NCI-H2227 (cell line): Measurements from ENCODE around the gene CYP1A1.

Source experiments
- DNase-seq: peaks from one replicate; lab custom pipeline; 2025; ENCODE audit not compliant: unreplicated experiment; lab: John Stamatoyannopoulos, UW

Gene CYP1A1, protein sequence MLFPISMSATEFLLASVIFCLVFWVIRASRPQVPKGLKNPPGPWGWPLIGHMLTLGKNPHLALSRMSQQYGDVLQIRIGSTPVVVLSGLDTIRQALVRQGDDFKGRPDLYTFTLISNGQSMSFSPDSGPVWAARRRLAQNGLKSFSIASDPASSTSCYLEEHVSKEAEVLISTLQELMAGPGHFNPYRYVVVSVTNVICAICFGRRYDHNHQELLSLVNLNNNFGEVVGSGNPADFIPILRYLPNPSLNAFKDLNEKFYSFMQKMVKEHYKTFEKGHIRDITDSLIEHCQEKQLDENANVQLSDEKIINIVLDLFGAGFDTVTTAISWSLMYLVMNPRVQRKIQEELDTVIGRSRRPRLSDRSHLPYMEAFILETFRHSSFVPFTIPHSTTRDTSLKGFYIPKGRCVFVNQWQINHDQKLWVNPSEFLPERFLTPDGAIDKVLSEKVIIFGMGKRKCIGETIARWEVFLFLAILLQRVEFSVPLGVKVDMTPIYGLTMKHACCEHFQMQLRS

DNA sequence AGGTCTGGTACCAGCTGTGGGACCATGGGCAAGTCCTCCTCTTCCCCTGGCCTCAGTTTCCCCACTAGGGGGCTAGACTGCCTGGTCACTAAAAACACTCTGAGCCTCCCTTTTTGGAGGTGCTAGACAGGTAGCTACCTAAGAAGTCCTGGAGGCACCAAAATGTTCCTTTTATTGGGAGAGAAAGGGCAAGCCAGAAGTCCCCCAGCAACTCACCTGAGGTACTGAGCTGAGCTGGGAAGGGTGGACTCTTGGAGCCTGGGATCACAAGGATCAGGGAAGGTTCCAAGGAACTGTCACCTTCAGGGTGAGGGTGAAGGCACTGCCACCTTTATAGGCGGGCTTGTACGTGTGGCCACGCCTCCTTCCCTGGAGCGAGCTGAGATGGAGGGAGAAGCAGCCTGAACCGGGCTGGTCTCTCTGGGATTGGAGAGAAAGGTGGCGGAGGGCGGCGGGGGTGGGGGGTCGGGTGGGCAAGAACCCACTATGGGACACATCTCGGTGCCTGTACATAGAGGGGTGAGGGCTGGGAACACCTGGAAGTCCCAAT is at the start of gene CYP1A1:
Gene CYP1A1 (minus strand): TSS at position 304 of the 550 bp plus-strand sequence. CDS start 2,431 bp downstream, outside the sequence.
- peak; percentile 5 for DNase-seq

DNA sequence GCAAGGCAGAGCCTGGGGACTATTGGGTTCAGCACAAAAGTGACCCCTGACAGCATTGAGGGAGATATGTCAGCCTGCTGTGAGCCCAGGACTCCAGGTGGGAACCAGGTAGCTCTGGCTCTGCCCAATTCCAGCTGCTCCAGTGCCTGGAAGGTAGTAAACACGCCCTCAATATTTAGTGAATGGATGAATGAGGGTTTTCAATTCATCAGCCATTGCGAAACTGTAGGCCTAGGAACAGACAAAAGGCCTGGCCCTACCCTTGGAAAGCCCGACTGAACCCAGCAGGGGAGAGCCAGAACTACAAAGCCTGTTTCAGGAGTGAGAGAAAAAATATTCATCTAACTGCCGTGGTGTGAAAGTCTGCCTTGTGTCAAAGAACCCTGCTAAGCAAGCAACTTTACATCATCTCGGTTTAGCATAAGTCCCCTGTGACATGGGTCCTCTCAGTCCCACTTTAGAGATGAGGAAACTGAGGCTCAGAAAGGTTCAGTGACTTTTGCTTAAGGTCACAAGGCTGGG is 48.5 kb upstream of the CYP1A1 start:
- no peak for DNase-seq

DNA sequence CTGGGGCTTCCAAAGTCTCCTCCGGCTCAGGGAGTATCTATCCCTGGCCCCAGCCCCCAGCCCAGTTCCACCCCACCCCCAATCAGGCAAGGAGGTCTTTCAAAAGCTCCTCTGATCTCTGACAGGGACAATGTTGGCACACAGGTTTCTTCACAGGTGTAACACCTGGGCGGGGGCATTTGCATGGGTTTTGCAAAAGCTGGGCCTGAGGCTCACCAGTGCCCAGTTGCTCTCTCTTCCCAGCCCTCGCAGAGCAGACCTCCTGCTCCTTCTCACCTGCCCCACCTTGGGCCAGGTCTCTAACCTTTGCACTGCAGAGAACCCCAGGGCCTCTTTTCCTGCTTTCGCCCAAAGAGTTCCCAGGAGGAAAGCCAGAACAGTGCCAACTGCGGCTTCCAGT is 48.0 kb upstream of the CYP1A1 start:
- DNase-seq = no peak

DNA sequence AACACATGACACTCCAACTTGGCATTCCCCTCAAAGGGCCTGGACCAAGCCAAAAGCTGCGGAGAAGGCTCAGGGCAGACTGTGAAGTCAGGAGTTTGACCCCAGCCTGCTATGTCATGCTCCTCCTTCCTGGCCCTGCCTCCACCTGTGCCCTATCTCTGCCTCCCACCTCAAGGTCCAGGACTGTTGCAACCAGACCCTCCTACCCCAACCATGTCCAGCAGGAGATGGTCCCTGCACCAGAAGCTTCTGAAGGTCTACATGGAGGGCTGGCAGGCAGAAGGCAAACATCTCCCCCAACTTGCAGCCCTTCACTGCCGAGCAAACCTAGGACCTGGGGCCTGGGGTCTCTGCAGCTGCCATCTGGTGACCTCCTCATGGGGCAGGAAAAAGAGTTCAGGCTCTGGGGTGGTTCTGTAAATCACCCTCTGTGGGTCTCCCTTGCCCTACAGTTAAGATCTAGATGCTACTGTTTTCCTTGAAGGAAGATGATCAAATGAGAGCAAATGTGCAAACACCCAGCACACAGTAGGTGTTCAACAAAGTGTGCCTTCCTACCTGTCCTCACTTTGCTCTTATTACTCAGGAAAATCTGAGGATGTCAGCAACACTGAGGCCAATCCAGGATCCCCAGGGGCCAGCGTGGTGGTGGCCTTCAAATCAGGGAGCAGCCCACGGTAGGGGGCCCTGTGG is 45.0 kb upstream of the CYP1A1 start:
- no peak for DNase-seq

DNA sequence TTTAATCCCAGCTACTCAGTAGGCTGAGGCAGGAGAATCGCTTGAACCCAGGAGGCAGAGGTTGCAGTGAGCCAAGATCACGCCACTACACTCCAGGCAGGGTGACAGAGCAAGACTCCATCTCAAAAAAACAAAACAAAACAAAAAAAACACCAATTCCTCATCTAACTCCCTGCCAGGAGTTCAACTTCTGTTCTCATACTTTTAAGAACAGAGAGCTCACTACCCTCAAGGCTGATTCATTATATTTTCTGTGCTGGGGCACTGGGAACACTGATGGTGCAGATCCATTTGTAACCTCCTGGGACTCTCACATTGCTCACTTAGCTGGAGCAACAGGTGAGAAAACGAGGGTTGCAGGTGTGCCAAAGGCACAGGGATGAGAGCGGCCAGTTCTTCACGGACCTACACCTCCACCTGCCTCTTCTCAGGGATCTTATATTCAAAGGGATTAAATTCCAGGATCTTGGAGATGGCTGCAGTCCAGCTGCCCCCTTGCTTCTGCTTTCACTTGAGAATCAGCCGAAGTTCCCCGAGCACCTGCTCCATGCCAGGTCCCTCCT is 44.2 kb upstream of the CYP1A1 start:
- no peak for DNase-seq

DNA sequence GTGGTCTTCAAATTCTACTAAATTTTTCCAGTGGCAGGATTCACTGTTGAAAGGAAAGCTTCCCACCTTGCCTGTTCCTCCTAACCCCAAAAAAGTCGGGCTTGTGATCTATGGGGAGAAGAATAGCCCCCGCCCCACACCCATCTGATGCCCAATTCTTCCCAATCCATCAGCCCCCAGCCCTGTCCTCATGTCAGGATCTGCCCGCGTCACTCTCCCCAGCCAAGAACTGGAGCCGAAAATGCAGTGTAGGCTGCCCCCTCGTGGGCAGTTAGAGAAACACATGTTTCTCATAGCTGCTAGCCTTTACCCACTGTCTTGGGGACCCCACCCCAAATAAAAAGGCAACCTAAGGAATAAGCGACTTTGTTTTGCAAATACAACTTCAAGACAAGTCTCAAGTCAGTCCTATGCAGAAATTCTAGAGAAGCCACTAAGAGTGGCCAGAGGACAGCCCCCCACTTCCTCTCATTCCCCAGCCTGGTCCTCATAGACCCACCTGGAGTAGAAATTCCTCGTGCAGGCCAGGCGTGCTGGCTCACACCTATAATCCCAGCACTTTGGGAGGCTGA is 43.5 kb upstream of the CYP1A1 start:
- DNase-seq = peak; percentile 59

DNA sequence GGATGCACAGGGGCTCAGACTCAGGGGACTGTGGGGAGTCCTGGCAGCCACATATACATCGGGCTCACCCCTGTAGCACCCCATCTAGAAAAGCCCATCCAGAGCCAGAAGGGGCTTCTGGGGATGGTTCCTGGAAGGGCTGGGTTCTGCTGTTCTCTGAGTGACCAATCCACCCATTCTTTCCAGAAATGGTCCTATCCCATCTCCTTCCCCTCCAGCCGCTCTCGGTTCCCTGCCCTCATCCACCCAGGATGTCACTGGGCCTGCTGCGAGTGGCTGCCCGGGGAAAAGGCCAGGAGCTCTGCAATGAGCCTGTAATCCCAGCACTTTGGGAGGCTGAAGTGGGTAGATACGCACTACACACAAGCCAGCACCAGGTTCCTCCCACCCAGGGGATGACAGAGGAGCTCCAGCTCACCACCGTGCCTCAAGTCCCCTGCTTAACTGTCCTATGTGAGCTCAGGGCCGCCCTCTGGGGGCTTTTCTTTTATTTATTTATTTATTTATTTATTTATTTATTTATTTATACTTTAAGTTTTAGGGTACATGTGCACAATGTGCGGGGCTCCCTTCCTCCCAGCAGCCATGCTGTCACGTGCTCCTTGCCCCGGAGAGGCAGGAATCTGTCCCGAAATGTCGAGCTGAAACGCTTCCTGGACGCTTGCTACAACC is 42.9 kb upstream of the CYP1A1 start:
- no peak for DNase-seq

DNA sequence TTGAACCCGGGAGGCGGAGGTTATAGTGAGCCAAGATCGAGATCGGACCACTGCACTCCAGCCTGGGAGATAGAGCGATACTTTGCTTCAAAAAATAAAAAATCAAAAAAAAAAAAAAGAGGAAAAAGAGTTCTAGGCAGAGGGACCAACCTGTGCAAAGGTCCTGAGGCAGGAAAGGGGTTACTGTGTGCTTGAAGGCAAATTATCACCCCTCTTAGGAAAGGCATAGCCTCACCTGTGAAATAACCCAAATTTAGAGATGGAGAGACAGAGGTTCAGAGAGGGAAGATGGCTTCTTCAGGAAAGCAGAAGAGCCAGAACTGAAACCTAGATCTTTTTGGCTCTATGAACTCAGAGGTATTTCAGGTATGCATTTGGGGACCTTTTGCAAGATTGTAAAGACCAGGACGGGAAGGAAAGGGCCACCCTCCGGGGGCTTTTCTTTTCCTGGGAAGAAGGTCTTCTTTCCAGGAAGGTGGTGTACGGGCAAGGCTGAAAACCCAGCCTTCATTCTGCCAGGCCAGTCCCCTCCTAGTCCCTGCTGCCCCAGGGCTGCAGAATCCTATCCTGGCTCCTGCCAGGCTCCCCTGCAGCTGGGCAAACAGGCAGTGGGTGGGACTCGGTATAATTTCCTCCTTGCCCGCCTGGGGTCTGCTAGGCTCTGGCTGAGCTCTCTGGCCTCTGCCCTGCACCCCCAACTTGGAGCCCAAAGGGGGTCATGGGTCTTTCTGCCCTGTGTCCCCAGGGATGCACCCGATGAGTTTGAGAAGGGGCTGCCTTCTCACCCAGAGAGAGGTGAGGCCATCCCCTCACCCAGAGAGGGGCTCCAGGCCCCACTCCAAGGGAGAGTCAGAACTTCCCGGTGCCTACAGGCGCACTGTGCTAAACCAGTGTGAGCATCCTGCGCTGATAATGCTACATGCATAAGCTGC is 42.1 kb upstream of the CYP1A1 start:
- DNase-seq = no peak

DNA sequence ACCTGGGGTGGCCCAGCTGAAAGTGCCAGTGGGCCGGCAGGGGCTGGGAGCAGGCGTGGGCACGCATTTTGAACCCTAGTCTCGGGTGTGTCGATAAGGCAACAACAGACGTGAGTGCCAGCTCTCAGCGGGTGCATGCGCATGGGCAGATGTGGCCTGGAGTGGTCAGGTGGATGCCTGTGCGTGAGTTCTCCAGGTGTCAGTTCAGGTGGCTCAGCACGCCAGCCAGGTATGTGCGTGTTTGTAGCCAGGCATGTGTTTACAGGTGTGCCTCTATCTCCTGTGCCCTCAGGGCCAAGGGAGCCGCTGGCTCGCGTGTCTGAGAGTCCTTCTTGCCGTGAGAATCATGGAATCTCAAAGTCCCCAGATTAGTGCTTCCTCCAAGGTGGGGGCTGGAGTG is 38.1 kb upstream of the CYP1A1 start:
- DNase-seq = no peak

DNA sequence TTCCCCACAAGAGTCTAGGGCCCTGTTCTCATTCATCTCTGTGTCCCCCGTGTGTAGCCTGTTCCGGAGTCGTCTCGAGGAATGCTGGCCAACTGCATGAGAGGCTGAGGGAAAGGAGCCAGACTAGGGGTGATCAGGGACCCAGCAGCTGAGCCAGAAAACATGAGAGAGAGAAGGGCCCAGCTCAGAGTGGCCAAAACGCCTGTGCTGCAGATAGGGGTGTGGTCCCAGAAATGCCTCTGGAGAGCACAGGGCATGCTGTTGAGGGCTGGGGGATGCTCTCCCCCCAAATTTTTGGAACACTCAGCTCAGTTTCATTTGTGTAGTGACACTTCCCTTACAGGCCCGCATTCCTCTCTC is 37.4 kb upstream of the CYP1A1 start:
- DNase-seq = no peak

DNA sequence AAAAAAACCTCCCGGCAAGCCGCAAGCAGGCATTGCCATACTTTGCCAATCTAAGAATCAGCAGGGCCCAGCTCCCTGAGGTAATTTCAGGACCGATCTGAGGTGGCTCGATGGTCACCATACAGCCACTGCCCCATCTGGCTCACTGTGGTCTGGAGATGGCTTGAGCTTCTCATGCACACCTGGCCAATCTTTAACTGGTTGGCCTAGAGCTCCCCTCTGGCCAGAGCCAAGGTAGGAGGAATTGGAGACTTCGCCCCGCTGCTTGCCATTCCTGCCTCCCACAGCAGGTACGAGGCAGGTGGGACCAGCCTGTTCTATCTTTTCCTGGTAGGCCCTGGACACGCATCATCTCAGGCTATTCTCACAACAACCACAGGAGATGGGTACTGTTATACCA is 33.4 kb upstream of the CYP1A1 start:
- no peak for DNase-seq

DNA sequence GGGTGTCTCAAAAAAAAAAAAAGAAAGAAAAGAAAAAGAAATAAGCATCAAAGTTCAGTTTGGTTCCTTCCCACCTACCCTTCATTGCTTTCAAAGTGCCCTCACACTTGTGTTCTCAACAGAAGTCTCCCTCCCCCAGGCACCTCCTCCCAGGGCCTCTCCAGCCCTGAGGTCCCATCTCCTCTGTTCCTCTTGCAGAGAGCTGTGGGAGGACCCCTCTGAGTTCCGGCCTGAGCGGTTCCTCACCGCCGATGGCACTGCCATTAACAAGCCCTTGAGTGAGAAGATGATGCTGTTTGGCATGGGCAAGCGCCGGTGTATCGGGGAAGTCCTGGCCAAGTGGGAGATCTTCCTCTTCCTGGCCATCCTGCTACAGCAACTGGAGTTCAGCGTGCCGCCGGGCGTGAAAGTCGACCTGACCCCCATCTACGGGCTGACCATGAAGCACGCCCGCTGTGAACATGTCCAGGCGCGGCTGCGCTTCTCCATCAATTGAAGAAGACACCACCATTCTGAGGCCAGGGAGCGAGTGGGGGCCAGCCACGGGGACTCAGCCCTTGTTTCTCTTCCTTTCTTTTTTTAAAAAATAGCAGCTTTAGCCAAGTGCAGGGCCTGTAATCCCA is 29.4 kb upstream of the CYP1A1 start:
- DNase-seq = no peak

DNA sequence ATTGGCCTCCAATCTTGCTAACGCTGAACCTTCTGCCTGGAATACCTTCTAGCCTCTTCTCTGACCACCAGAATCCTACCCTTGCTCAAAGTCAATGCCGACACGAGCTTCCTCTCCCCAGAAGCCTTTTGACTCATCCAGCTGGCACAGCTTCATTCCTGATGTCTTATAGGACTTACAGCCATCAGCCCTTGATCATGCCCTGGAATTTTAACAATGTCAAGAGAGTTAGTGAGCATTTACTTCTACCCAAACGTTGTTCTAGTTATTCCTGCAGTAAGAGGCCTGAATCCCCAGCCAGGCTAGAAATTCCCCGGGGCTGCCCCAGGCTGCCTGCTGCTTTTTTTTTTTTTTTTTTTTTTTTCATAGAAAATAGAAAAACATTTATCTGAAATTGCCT is 27.2 kb upstream of the CYP1A1 start:
- no peak for DNase-seq

DNA sequence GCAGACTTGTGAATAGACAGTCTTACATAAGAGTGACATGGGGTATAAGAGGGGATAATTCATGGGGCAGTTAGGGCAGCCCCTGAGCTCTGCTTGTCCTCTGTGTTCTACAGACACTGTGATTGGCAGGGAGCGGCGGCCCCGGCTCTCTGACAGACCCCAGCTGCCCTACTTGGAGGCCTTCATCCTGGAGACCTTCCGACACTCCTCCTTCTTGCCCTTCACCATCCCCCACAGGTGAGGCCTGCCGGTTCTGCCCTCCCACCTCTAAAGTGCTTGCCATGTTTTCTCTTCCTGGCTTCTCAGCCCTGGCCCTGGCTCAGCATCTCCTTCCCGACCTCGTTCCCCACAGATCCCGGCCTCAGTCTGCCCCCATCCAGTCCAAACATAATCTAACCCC is 26.7 kb upstream of the CYP1A1 start:
- DNase-seq = no peak

DNA sequence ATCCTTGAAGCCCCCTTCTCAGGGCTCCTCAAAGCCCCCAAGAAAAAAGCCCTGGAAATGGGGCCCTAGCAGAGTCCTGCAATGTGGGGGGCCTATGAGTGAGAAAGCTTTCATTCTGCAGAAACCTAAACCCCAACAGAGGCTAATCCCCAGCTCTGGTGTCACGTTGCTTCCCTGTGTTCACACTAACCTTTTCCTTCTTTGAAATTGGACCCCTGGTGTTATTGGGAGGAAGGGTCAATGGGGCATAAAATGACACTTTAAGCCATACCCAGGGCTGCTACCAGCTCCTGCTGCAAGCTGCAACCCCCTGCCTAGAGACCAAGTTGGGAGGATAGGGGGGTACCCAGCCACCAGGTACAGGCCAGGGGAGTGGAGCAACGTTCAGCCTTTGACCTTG is 25.4 kb upstream of the CYP1A1 start:
- no peak for DNase-seq

DNA sequence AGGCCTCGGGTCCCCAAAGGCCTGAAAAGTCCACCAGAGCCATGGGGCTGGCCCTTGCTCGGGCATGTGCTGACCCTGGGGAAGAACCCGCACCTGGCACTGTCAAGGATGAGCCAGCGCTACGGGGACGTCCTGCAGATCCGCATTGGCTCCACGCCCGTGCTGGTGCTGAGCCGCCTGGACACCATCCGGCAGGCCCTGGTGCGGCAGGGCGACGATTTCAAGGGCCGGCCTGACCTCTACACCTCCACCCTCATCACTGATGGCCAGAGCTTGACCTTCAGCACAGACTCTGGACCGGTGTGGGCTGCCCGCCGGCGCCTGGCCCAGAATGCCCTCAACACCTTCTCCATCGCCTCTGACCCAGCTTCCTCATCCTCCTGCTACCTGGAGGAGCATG is 24.5 kb upstream of the CYP1A1 start:
- no peak for DNase-seq

DNA sequence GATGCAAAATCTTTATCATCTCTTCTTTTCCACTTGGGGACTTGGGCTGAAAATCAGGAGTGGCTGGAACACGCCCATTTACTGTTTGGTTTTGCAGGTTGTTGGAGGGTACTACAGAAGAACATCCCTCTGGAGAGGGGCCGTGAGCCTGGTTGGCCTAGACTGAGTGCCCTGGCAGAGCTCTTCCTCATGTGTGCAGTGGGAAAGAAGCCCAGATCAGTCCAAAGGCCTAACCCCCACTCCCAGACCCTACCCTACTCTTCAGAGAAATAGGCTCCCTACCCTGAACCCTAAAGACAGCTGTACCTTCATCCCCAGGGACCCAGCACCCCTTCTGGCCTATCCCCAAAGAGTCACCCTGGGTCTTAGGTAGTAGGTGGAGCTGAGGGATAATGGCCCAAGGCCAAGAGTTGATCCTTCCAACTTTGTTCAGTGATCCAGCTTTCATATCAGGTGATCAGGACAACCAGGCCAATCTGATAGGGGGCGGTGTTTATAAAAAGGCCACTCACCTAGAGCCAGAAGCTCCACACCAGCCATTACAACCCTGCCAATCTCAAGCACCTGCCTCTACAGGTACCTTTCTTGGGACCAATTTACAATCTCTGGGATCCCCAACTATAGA is 23.1 kb upstream of the CYP1A1 start, which contains the start of gene CYP1A2:
Gene CYP1A2 (plus strand): TSS at position 524 of the 625 bp plus-strand sequence. CDS start 894 bp downstream, outside the sequence.
- no peak for DNase-seq

DNA sequence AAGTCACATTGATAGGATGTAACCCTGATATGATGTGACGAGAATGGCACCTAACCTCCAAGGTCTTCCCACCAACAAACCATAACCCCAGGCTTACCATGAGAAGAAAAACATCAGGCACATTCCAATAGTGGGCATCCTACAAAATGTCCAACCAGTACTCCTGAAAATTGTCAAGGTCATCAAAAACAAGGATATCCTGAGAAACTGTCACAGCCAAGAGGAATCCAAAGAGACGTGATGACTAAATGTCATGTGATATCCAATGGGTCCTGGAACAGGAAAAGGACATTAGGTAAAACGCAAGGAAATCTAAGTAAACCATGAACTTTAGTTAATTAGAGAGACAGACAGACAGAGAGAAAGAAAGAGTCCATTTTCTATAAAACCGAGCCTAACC is 21.1 kb upstream of the CYP1A1 start:
- DNase-seq = no peak

DNA sequence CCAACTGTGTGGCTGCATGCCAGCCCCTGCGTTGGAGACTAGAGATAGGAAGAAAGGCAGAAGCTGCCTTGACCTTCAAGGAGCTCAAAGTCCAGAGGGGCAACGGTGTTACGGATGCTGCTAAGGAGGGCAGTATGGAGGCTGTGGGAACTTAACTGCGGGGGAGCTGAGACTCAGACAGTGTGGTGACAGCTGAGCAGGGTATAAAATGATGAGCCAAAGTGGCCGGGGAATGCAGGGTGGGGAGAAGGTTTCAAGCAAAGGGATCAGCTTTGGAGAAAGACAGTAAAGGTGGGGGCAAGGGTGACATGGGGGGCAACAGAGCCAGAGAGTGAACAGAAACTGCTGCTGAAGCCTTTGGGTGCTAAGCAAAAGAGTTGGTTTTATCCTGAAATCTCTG is 17.1 kb upstream of the CYP1A1 start:
- no peak for DNase-seq
